ENCODE data around the gene C1QL4.
A peak's percentile ranks its signal among the peaks of the same experiment; 100 is the strongest.

C1QL4 gene

DNA sequence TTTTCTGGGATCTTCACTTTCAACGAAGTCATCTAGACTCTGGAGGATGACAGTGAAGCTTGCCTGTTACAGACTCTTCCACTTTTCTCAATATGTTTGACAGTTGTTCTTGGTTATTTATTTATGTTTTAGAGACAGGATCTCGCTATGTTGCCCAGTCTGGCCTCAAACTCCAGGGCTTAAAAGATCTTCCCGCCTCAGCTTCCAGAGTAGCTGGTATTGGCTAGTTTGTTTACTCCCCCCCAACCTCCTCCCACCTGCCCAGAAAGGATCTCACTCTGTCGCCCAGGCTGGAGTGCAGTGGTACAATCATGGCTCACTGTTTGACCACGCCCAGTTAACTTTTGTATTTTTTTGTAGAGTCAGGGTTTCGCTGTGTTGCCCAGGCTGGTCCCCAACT lies 33.6 kb upstream of the C1QL4 start:
- WGBS (ENCODE audit: extremely low coverage, insufficient coverage, insufficient read length) = no CpG with 5 or more reads among the region's 6 CpGs
- H2BK12ac ChIP-seq (ENCODE audit: low read length) = no peak overlapping the region
- H3K79me2 ChIP-seq (ENCODE audit: control insufficient read depth, insufficient read depth, low read length, poor library complexity) = peaks cover 10% of the 10 kb centered on the region

GRCh38 chr12:49369411-49370145 lies 32.6 kb upstream of the C1QL4 start:
- Histone ChIP-seq H4K8ac (ENCODE audit: low read depth, low read length) (no peak overlapping the region), H3K4me3 (ENCODE audit: low read depth, low read length) (no peak overlapping the region), H4K91ac (ENCODE audit: low read depth, low read length) (no peak overlapping the region), H3K23ac (ENCODE audit: low read length) (no peak overlapping the region), H3K79me2 (ENCODE audit: control insufficient read depth, insufficient read depth, low read length, poor library complexity) (peaks cover 10% of the 10 kb centered on the region), H3K14ac (ENCODE audit: low read length) (no peak overlapping the region), H3K9me3 (ENCODE audit: insufficient read depth, low read depth, low read length) (peaks cover 2% of the 10 kb centered on the region), H2AK5ac (ENCODE audit: low read length) (no peak overlapping the region), H3K4me1 (ENCODE audit: control insufficient read depth in 1 of 2, insufficient read depth in 2 of 2, low read length in 2 of 2) (peaks cover 0 to 2% of the 10 kb centered on the region in 2 experiments), H4K12ac (ENCODE audit: low read depth, low read length) (no peak overlapping the region), H3K4ac (ENCODE audit: low read depth, low read length) (no peak overlapping the region), H3K79me1 (ENCODE audit: low read length) (peaks cover 10% of the 10 kb centered on the region), H3K27ac (ENCODE audit: low read depth, low read length) (no peak overlapping the region), H3K9ac (ENCODE audit: low read length) (no peak overlapping the region), H2BK12ac (ENCODE audit: low read length) (no peak overlapping the region), H3K36me3 (ENCODE audit: control insufficient read depth in 1 of 2, insufficient read depth in 2 of 2, low read length in 2 of 2) (peaks cover 0 to 3% of the 10 kb centered on the region in 2 experiments), H3K18ac (ENCODE audit: low read length) (no peak overlapping the region), H3K4me2 (ENCODE audit: low read length) (no peak overlapping the region), H2BK5ac (ENCODE audit: low read depth, low read length, poor library complexity) (no peak overlapping the region), H3K27me3 (ENCODE audit: insufficient read depth, low read length) (no peaks in the 10 kb centered on the region), H2AFZ (ENCODE audit: insufficient read depth, low read length, poor library complexity) (no peak overlapping the region), H2BK120ac (ENCODE audit: insufficient read depth, low read length, poor library complexity) (no peak overlapping the region)
- WGBS (ENCODE audit: extremely low coverage, insufficient coverage, insufficient read length) = no CpG with 5 or more reads among the region's 6 CpGs
- DNase-seq = peak; percentile 54 to 71

More for the DNA sequence above, 33.6 kb upstream of the C1QL4 start:
- Histone ChIP-seq H2AK5ac (ENCODE audit: low read length) (no peak overlapping the region), H3K23ac (ENCODE audit: low read length) (no peak overlapping the region), H2AFZ (ENCODE audit: insufficient read depth, low read length, poor library complexity) (no peak overlapping the region), H4K8ac (ENCODE audit: low read depth, low read length) (no peak overlapping the region), H2BK5ac (ENCODE audit: low read depth, low read length, poor library complexity) (no peak overlapping the region), H2BK120ac (ENCODE audit: insufficient read depth, low read length, poor library complexity) (no peak overlapping the region), H3K4me3 (ENCODE audit: low read depth, low read length) (no peak overlapping the region), H3K4me2 (ENCODE audit: low read length) (no peak overlapping the region), H3K27ac (ENCODE audit: low read depth, low read length) (no peak overlapping the region), H3K9ac (ENCODE audit: low read length) (no peak overlapping the region), H3K27me3 (ENCODE audit: insufficient read depth, low read length) (no peaks in the 10 kb centered on the region), H3K36me3 (ENCODE audit: control insufficient read depth in 1 of 2, insufficient read depth in 2 of 2, low read length in 2 of 2) (peaks cover 0 to 3% of the 10 kb centered on the region in 2 experiments), H4K12ac (ENCODE audit: low read depth, low read length) (no peak overlapping the region), H3K18ac (ENCODE audit: low read length) (no peak overlapping the region), H3K9me3 (ENCODE audit: insufficient read depth, low read depth, low read length) (peaks cover 2% of the 10 kb centered on the region), H3K79me1 (ENCODE audit: low read length) (peaks cover 10% of the 10 kb centered on the region), H3K4me1 (ENCODE audit: control insufficient read depth in 1 of 2, insufficient read depth in 2 of 2, low read length in 2 of 2) (peaks cover 0 to 2% of the 10 kb centered on the region in 2 experiments), H4K91ac (ENCODE audit: low read depth, low read length) (no peak overlapping the region), H3K14ac (ENCODE audit: low read length) (no peak overlapping the region), H3K4ac (ENCODE audit: low read depth, low read length) (peak overlapping the region; percentile 75)
- no peak for DNase-seq

GRCh38 chr12:49368240-49368600 lies 31.2 kb upstream of the C1QL4 start:
- Histone ChIP-seq H3K79me2 (ENCODE audit: control insufficient read depth, insufficient read depth, low read length, poor library complexity) (peaks cover 10% of the 10 kb centered on the region), H4K8ac (ENCODE audit: low read depth, low read length) (no peak overlapping the region), H2BK12ac (ENCODE audit: low read length) (no peak overlapping the region), H2AK5ac (ENCODE audit: low read length) (no peak overlapping the region), H3K18ac (ENCODE audit: low read length) (no peak overlapping the region), H3K23ac (ENCODE audit: low read length) (no peak overlapping the region), H3K4me3 (ENCODE audit: low read depth, low read length) (no peak overlapping the region), H3K4me1 (ENCODE audit: control insufficient read depth in 1 of 2, insufficient read depth in 2 of 2, low read length in 2 of 2) (peaks cover 0 to 2% of the 10 kb centered on the region in 2 experiments), H4K12ac (ENCODE audit: low read depth, low read length) (no peak overlapping the region), H2BK5ac (ENCODE audit: low read depth, low read length, poor library complexity) (no peak overlapping the region), H3K79me1 (ENCODE audit: low read length) (peaks cover 10% of the 10 kb centered on the region), H3K14ac (ENCODE audit: low read length) (no peak overlapping the region), H3K27me3 (ENCODE audit: insufficient read depth, low read length) (no peaks in the 10 kb centered on the region), H3K4ac (ENCODE audit: low read depth, low read length) (no peak overlapping the region), H3K36me3 (ENCODE audit: control insufficient read depth in 1 of 2, insufficient read depth in 2 of 2, low read length in 2 of 2) (no peaks in the 10 kb centered on the region), H4K91ac (ENCODE audit: low read depth, low read length) (no peak overlapping the region), H3K4me2 (ENCODE audit: low read length) (peak overlapping the region; percentile 93), H3K9ac (ENCODE audit: low read length) (no peak overlapping the region), H2BK120ac (ENCODE audit: insufficient read depth, low read length, poor library complexity) (no peak overlapping the region), H2AFZ (ENCODE audit: insufficient read depth, low read length, poor library complexity) (no peak overlapping the region), H3K9me3 (ENCODE audit: insufficient read depth, low read depth, low read length) (peaks cover 2% of the 10 kb centered on the region), H3K27ac (ENCODE audit: low read depth, low read length) (no peak overlapping the region)
- WGBS (ENCODE audit: extremely low coverage, insufficient coverage, insufficient read length) = no CpG with 5 or more reads among the region's 3 CpGs
- no peak for DNase-seq

- Histone ChIP-seq H4K8ac (ENCODE audit: low read depth, low read length) (peak within 1 kb of the TSS; percentile 99), H4K91ac (ENCODE audit: low read depth, low read length) (peak within 1 kb of the TSS; percentile 99), H3K79me1 (ENCODE audit: low read length) (peaks cover 10% of the 10 kb centered on the region), H2BK5ac (ENCODE audit: low read depth, low read length, poor library complexity) (peak within 1 kb of the TSS; percentile 95), H3K4me3 (ENCODE audit: low read depth, low read length) (peak within 1 kb of the TSS; percentile 92), H2AK5ac (ENCODE audit: low read length) (no peak within 1 kb of the TSS), H2AFZ (ENCODE audit: insufficient read depth, low read length, poor library complexity) (peak within 1 kb of the TSS; percentile 100), H3K9ac (ENCODE audit: low read length) (peak within 1 kb of the TSS; percentile 97), H4K12ac (ENCODE audit: low read depth, low read length) (peak within 1 kb of the TSS; percentile 100), H3K27me3 (ENCODE audit: insufficient read depth, low read length) (no peaks in the 10 kb centered on the region), H3K4ac (ENCODE audit: low read depth, low read length) (peak within 1 kb of the TSS; percentile 83), H3K4me1 (ENCODE audit: control insufficient read depth in 1 of 2, insufficient read depth in 2 of 2, low read length in 2 of 2) (peaks cover 0 to 2% of the 10 kb centered on the region in 2 experiments), H2BK120ac (ENCODE audit: insufficient read depth, low read length, poor library complexity) (peak within 1 kb of the TSS; percentile 98), H3K23ac (ENCODE audit: low read length) (peak within 1 kb of the TSS; percentile 78), H3K4me2 (ENCODE audit: low read length) (peak within 1 kb of the TSS; percentile 99), H3K18ac (ENCODE audit: low read length) (peak within 1 kb of the TSS; percentile 88), H3K9me3 (ENCODE audit: insufficient read depth, low read depth, low read length) (peaks cover 2% of the 10 kb centered on the region), H3K27ac (ENCODE audit: low read depth, low read length) (peak within 1 kb of the TSS; percentile 96), H3K36me3 (ENCODE audit: control insufficient read depth in 1 of 2, insufficient read depth in 2 of 2, low read length in 2 of 2) (no peaks in the 10 kb centered on the region), H3K79me2 (ENCODE audit: control insufficient read depth, insufficient read depth, low read length, poor library complexity) (peaks cover 10% of the 10 kb centered on the region), H3K14ac (ENCODE audit: low read length) (peak within 1 kb of the TSS; percentile 98), H2BK12ac (ENCODE audit: low read length) (peak within 1 kb of the TSS; percentile 91)
- WGBS (ENCODE audit: extremely low coverage, insufficient coverage, insufficient read length) = no CpG with 5 or more reads among the region's 52 CpGs
- DNase-seq = no peak
Observed at GRCh38 chr12:49367381-49368239, 30.6 kb upstream of the C1QL4 start, which contains the start of gene SPATS2. TSS of gene SPATS2 (plus strand) at chr12:49367462. CDS start at chr12:49461013, 93,551 bp downstream.

All from trophoblast cell (in vitro differentiated cells and primary cell).